Activated B cell treated with CpG ODN at 0.5 μM for 24 hours (primary cell): ENCODE results near the gene TFPI. TPM values are rescaled to one million over a fixed set of nuclear protein-coding genes. Genes with fewer than 3 reads are reported as not detected.
"Not testable (repeated sequence)": the region's sequence is repeated elsewhere in the genome, so short reads cannot be mapped to it uniquely, and the experiment has no call there.

ENCODE experiments used
- ATAC-seq: fragments of 200-7000 bp; cut with Tn5 transposase; one replicate; pipeline ENCODE4 v1.10.0; 2021; ENCODE audit warnings: low read depth, mild to moderate bottlenecking, moderate library complexity
- CTCF ChIA-PET: fragments of 350-600 bp; sonication (Branson Sonifier 250); formaldehyde crosslinking; loops from one replicate; lab custom pipeline; 2021; ENCODE audit warnings: antibody characterized with exemption; lab: Charles Lee
- POLR2A ChIA-PET: fragments of 350-600 bp; sonication (Branson Sonifier 250); formaldehyde crosslinking; loops from one replicate; lab custom pipeline; 2021; ENCODE audit warnings: antibody characterized with exemption; lab: Charles Lee
- DNase-seq: peaks from one replicate; pipeline ENCODE4 v3.0.0; 2022
- H3K27ac Mint-ChIP-seq: one replicate; pipeline ENCODE4 v1.8.0; 2020; ENCODE audit warnings: mixed read lengths
- H3K27me3 Mint-ChIP-seq: one replicate; pipeline ENCODE4 v1.8.0; 2021; ENCODE audit warnings: mixed read lengths
- H3K36me3 Mint-ChIP-seq: one replicate; pipeline ENCODE4 v1.8.0; 2021; ENCODE audit warnings: low read depth, mixed read lengths
- H3K4me1 Mint-ChIP-seq: one replicate; pipeline ENCODE4 v1.8.0; 2021; ENCODE audit warnings: mixed read lengths
- H3K4me3 Mint-ChIP-seq: one replicate; pipeline ENCODE4 v1.8.0; 2020; ENCODE audit warnings: mild to moderate bottlenecking, mixed read lengths
- H3K9me3 Mint-ChIP-seq: one replicate; pipeline ENCODE4 v1.8.0; 2020; ENCODE audit warnings: mixed read lengths
- intact Hi-C: fragments of 100-400 bp; cut with micrococcal nuclease; formaldehyde crosslinking; loops from one replicate; pipeline ENCODE4 v1.15.1; 2024
- total RNA-seq: library from RNA; stranded (reverse); gene quantifications from 2 replicates; pipeline ENCODE4 v1.2.3, GENCODE V29; 2022
- TF ChIP-seq, protein P1 (sequence below): fragments of 200-600 bp; IDR thresholded peaks from one replicate; pipeline ENCODE4 v1.8.0; 2022; ENCODE audit warnings: antibody characterized with exemption, mild to moderate bottlenecking

The TFPI gene
- total RNA-seq, 1 donor from 2014 or later = not detected

DNA sequence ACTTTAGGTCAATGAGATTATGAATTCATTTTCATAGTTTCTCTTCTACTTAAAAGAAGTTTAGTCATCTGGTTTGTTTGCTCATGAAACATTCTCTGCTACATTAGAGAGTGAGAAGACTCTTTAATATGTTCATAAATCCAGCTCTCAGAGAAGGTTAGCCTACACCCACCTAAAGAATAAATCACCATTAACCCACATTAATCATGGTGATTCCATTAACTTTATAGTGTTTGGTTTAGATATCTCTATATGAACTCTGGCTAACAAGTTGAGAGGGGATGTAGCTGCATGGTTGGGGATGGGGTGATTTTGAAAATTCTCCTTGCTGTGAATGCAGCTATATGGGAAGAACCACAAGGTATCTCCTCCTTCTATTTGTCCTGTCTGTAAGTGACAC lies 10.7 kb downstream of the TFPI start:
- H3K36me3 Mint-ChIP-seq = no peaks in the 10 kb centered on the region
- H3K9me3 Mint-ChIP-seq = no peaks in the 10 kb centered on the region
- POLR2A ChIA-PET = no interaction called here

GRCh38 chr2:187542123-187542522 lies 12.1 kb downstream of the TFPI start:
- ATAC-seq = no peak
- TF ChIP-seq, protein P1, sequence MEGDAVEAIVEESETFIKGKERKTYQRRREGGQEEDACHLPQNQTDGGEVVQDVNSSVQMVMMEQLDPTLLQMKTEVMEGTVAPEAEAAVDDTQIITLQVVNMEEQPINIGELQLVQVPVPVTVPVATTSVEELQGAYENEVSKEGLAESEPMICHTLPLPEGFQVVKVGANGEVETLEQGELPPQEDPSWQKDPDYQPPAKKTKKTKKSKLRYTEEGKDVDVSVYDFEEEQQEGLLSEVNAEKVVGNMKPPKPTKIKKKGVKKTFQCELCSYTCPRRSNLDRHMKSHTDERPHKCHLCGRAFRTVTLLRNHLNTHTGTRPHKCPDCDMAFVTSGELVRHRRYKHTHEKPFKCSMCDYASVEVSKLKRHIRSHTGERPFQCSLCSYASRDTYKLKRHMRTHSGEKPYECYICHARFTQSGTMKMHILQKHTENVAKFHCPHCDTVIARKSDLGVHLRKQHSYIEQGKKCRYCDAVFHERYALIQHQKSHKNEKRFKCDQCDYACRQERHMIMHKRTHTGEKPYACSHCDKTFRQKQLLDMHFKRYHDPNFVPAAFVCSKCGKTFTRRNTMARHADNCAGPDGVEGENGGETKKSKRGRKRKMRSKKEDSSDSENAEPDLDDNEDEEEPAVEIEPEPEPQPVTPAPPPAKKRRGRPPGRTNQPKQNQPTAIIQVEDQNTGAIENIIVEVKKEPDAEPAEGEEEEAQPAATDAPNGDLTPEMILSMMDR = no peak
- intact Hi-C loops = no loop called here

More for the DNA sequence above, 10.7 kb downstream of the TFPI start:
- TF ChIP-seq, protein P1 = no peak
- Mint-ChIP-seq H3K4me1 (no peaks in the 10 kb centered on the region), H3K27ac (no peak overlapping the region), H3K27me3 (no peaks in the 10 kb centered on the region), H3K4me3 (no peak overlapping the region)
- CTCF ChIA-PET = no interaction called here
- no peak for ATAC-seq
- intact Hi-C loops = no loop called here
- DNase-seq = no peak

GRCh38 chr2:187541086-187542085 lies 12.8 kb downstream of the TFPI start:
- DNase-seq (no peak), ATAC-seq (no peak)
- no peak overlapping the region for H3K27ac Mint-ChIP-seq
- no peaks in the 10 kb centered on the region for H3K4me1 Mint-ChIP-seq
- TF ChIP-seq, protein P1 = no peak
- intact Hi-C loops = no loop called here
- ChIA-PET CTCF (no interaction called here), POLR2A (no interaction called here)
- no peaks in the 10 kb centered on the region for H3K9me3 Mint-ChIP-seq
- no peaks in the 10 kb centered on the region for H3K36me3 Mint-ChIP-seq
- no peak overlapping the region for H3K4me3 Mint-ChIP-seq
- no peaks in the 10 kb centered on the region for H3K27me3 Mint-ChIP-seq

More at GRCh38 chr2:187542123-187542522, 12.1 kb downstream of the TFPI start:
- Mint-ChIP-seq H3K27ac (no peak overlapping the region), H3K36me3 (no peaks in the 10 kb centered on the region), H3K4me3 (no peak overlapping the region), H3K27me3 (no peaks in the 10 kb centered on the region), H3K9me3 (no peaks in the 10 kb centered on the region), H3K4me1 (no peaks in the 10 kb centered on the region)
- ChIA-PET CTCF (no interaction called here), POLR2A (no interaction called here)
- DNase-seq = no peak

- POLR2A ChIA-PET, H3K27me3 Mint-ChIP-seq, H3K27ac Mint-ChIP-seq, H3K4me3 Mint-ChIP-seq, intact Hi-C loops, DNase-seq, H3K9me3 Mint-ChIP-seq, H3K36me3 Mint-ChIP-seq, CTCF ChIA-PET, H3K4me1 Mint-ChIP-seq, ATAC-seq: not testable (repeated sequence)
Measured at GRCh38 chr2:187538222-187538621, 16.0 kb downstream of the TFPI start.

GRCh38 chr2:187535381-187535780 lies 18.9 kb downstream of the TFPI start:
- DNase-seq, H3K4me3 Mint-ChIP-seq, ATAC-seq, intact Hi-C loops, H3K27me3 Mint-ChIP-seq, CTCF ChIA-PET, H3K27ac Mint-ChIP-seq, H3K9me3 Mint-ChIP-seq, H3K4me1 Mint-ChIP-seq, POLR2A ChIA-PET, H3K36me3 Mint-ChIP-seq: not testable (repeated sequence)

GRCh38 chr2:187532333-187533120 lies 21.7 kb downstream of the TFPI start:
- TF ChIP-seq, protein P1 = no peak
- intact Hi-C loops = no loop called here
- ATAC-seq = no peak

More at GRCh38 chr2:187532333-187533120, 21.7 kb downstream of the TFPI start:
- CTCF ChIA-PET = no interaction called here
- no peaks in the 10 kb centered on the region for H3K4me1 Mint-ChIP-seq
- no peak for DNase-seq
- no peak overlapping the region for H3K27ac Mint-ChIP-seq
- H3K4me3 Mint-ChIP-seq = no peak overlapping the region
- no peaks in the 10 kb centered on the region for H3K27me3 Mint-ChIP-seq
- POLR2A ChIA-PET = no interaction called here
- H3K36me3 Mint-ChIP-seq = no peaks in the 10 kb centered on the region
- no peaks in the 10 kb centered on the region for H3K9me3 Mint-ChIP-seq
